ENCODE data around the gene MVB12A.

Gene MVB12A

DNA sequence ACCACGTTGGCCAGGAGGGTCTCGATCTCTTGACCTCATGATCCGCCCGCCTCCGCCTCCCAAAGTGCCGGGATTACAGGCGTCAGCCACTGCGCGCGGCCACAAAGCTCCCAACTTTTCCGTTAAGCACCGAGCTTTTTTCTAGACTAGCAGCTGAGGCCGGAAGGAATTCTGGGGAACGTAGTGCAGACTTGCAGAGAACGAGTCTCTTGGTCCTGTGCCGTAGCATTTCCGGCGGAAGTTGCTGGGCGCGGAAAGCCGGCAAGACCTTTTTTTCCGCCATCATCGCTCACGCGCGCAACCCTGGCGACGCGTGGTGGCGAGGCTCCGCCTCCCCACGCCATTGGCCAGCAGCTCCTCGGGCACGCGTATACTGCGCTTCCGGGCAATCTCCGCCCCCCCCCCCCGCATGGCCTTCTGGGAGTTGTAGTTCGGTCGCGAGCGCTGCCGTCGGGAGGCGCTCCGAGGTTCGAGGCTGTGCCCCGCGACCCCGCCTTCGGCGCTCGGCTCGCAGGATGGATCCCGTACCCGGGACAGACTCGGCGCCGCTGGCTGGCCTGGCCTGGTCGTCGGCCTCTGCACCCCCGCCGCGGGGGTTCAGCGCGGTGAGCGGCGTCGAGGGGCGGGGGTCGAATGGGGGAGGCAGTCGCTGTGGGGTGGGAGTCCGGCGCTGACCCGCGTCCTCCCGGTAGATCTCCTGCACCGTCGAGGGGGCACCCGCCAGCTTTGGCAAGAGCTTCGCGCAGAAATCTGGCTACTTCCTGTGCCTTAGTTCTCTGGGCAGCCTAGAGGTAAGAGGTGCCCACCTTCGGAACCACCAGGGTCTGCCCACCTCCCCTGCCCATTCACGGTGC is at the start of gene MVB12A:
Gene MVB12A (plus strand): TSS at position 427 of the 854 bp plus-strand sequence. CDS start 89 bp downstream, at position 516.
- peak; percentile 79 to 99 (median 97) for DNase-seq

DNA sequence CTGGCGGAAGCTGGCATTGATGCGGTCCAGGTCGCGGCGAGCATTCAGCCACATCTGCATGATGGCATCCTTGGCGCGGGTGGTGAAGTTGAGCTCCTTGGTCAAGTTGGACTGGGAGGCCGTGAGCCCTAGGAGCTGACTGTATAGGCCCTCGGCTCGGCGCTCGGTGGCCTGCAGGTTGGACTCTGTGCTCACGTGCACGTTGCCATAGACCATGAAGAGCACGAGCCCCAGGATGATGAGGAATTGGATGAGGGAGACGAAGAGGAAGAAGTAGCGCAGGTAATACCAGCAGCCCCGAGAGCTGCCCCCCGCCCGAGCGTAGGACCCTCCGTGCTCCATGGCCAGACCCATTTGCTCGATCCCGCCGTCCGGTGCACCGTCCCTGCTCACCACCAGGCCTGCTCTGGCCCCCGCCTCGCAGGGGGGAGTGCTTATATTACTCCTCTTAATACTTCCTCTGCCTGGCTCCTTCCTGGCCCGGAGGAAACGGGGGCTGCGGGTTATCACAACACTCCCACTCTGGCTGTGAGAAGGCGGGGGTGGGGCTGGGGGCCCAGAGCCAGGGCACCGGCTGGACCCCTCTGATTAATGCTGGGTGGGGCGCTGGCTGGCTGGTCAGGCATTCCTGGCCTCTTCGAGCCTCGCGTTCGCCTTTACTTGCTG is 42.8 kb upstream of the MVB12A start, which contains the start of gene PLVAP:
Gene PLVAP (minus strand): TSS at position 408 of the 666 bp plus-strand sequence. CDS start 54 bp downstream, at position 354.
- DNase-seq, result no peak

DNA sequence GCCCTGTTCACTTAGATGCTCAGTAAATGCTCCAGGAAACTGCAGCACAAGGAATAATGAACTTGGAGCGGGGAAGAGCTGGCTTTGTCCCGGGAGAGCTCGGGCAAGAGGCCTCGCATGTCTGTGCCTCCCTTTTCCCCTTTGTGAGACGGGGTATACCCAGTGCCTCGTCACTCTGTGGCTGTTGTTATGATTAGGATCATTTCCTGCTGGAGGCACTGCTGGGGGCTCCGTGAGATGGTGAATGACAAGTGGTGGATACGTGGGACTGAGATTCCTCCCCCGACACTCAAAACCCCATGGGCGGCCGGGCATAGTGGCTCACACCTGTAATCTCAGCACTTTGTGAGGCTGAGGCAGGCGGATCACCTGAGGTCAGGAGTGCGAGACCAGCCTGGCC is 41.6 kb upstream of the MVB12A start:
- DNase-seq, result no peak

DNA sequence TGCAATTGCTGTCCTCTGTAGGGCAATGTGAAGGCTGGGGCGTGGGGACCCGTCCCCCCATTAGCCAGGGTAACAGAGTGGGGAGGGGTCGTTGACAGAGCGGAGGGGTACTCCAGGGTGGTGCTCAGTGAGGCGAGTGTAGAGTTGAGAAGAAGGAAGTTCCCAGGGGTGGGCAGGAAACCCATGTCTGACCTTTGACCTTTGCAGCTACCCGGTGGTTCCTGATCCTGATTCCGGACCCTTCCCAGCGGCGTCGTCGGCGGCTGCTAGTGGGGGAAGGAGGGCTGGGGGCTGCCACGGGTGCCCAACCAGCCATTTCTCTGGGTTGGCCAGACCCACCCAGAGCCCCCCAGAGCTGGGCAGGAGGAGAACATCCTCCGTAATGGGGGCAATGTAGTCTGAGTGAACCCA is 40.6 kb upstream of the MVB12A start:
- DNase-seq, result peak in 1 of 58 donors; percentile 7

DNA sequence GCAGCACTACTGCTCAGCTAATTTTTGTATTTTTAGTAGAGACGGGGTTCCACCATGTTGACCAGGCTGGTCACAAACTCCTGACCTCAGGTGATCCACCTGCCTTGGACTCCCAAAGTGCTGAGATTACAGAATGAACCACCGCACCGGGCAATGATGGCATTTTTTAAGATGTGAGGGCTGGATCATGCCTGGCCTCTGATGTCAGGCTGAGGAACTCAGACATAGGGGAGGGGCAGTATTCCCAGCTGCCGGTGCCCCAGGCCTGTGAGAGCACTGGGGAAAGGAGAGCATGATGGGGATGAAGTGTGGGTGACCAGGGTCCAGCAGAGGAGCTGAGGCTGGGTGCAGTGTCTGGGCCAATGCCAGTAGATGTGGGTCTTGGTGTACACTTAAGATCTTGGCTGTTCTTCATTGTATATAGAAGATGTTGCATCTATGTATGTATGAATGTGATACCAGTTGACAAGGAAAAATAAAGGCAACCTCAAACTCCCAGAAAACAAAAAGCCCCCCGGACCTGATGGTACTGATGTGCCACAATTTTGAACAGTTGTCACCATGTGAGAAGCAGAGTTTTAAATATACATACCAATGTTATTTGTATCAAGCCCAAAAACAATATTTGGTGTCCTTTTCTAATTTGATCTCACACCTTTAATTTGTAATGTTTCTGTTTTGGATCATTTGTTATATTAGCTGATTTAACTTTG is 39.3 kb upstream of the MVB12A start:
- no peak for DNase-seq

DNA sequence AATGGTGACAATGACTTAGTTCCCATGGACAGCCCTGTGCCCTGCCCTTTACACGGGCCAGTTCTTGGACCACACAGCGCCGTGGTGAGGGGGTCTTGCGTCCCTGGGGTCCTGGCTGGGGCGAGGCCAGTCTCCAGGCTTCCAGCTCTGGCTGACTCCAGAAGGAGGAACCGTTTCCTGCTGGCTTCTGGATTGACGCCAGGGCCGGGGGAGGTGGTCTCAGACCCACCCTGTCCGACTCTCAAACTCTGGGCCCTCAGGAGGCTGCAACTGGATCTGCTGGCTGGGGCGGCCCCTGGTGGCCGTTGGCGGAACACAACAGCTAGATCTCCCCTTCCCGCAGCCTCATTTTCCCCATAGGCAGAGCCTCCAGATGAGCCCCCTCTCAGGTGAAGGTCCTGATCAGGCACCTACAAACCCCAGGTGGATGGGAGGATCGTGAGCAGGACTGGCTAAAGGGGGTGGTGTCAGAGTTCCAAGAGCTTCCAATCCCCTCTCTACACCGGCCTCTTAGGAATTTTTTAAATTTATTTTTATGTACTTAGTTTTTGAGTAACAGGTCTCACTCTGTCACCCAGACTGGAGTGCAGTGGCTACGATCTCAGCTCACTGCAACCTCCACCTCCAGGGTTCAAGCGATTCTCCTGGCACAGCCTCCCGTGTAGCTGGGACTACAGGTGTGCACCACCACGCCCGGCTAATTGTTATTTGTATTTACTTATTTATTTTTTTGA is 33.8 kb upstream of the MVB12A start:
- peak in 23 of 58 donors; percentile 2 to 58 (median 16) for DNase-seq

DNA sequence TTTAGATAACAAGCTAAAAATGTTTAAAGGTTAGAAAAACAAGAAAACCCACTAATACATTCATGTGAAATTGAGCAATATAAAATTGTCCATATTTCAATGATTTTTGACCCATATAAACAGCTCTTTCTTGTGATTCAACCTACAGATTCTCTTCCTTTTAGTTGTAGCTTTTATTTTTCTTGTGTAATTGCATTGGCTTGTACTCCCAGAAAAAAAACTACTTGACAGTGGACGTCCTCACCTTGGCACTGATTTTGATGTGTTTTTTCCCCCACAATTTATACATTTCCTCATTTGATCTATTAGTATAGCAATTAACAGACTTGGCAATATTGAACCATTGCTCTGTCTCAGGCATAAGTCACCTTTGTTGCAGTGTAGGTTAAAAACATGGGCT is 30.6 kb upstream of the MVB12A start:
- no peak for DNase-seq

DNA sequence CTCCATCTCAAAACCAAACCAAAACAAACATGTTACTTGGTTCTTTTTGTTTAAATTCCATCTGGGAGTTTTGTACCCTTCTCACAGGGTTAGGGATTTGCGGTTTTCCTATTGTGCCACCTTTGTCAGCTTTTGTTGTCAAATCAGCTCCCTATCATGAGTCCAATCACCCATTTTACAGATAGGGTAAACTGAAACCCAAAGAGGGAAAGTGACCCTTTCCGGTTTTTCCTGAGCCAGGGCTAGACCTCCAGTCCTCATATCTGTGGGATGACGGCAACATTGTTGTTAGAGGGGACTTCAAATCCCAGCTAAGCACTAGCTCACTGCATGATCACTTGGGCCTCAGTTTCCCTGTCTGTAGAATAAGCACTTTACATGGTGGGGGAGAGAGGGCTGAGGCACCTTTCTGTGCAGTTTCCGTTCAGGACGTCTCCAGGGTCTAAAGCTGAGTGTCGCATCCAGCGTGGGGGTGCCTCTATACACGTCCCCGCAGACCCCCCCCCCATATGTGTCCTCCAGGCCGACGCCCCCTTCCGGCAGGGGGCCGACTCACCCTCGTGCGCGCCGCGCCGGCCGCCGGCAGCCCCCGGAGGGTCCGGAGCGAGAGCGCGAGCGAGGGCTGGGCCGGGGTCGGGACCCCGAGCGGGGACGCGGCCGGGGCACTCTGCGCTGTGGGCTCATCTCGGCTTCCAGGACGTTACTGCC is 29.7 kb upstream of the MVB12A start:
- no peak for DNase-seq

DNA sequence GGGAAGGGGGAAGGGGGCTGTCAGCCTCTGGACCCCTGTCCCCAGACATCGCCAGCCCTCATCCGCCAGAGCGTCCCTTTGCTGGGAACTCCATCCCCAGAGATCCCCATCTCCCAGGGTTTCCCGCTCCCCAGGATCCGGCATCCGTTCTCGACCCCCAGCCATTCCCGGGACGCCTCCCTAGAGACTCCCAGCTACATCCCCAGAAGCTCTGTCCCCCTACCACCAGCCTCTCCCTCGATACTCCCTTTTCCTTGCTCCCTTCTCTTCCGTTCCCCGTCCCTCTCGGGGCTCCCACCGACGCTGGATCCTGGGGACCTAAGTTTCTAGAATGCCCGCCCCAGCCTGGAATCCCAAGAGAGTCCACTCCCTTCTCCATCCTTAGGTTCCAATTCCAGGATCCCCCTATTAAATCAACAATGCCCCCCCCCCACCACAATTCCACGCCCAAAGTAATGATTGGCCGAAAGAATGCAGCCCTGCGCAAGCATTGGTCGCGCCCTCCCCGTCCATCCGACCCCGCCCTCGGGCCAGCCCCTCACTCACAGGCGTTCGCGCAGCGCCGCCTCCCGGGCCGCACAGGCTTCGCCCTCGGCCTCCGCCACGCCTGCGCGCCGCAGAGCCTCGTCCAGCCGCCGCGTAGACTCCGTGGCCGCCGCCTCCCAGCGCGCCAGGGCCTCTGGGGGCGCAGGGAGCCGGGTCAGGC is 29.0 kb upstream of the MVB12A start:
- peak; percentile 9 to 90 (median 78) for DNase-seq

DNA sequence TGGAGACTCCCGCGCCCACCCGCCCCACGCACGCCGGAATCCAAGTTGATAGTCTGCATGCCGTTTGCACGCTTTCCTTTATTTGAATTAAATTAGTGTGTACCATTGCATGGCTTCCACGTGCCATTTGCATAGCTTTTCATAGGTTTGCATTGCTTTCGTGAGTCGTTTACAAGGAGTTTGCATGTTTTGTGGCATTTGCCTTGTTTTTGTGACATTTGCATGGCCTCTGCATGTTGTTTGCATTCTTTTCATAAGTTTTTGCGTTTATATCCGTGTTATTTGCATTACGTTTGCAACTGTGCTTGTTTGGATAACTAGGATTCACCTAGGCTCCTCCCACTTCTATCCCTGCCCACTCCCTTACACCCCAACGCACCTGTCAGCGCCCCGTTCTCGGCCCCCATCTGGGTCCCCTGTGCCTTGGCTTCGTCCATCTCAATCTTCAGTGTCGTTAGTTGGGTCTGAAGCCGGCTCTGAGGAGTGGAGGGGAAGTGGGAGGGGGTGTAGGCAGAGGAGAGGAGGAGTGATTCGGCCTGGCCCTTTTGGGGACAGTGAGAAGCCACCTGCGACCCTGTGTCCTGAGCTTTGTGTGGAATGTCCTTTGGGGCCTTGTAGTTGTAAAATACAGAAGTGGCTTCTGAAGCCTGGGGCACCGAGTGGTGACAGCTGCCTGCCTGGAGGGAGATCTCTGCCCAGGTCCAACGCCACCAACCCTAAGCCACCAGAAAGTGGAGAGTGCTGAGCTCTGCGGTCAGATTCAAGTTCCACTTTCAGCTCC is 28.3 kb upstream of the MVB12A start:
- DNase-seq, result peak in 5 of 58 donors; percentile 0 to 10 (median 6)

DNA sequence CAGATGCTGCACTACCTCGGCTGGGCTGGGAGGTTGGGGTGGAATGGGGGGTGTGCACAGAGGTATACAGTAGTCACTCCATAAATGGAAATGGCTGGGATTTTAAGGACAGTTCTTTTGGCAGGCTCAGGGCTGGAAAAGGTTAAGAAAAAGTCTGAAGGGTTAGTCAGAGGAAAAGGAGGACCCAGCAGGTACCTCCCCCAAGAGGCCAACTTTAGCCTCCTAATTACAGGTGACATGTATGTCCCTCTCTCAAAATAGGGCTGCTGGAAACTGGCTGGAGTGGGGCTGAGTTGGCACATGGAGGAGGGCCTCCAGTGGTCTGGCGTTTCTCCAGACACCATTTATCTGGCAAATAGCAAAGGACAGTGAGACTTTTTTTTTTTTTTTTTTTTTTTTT is 26.8 kb upstream of the MVB12A start:
- DNase-seq, result no peak

DNA sequence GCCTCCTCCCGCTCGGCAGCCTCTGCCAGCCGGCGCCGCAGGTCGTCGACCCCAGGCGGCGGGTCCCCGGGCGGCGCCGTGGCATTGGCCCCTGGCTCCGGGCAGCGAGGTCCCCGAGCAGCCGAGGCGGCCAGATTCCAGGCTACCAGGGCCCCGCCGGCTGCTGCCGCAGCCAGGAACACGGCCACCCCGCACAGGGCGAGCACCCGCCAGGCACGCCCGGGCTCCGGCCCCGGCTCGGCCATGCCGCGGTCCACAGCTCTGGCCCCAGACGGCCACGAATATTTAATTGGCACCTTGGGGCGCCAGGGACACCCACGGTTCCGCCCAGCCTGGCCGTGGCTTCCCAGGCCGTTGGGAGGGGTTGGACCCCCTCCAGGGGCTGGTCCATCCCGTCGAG is 25.9 kb upstream of the MVB12A start, which contains the start of gene CCDC194:
Gene CCDC194 (minus strand): TSS at position 283 of the 400 bp plus-strand sequence. CDS start 38 bp downstream, at position 245.
- DNase-seq, result no peak

DNA sequence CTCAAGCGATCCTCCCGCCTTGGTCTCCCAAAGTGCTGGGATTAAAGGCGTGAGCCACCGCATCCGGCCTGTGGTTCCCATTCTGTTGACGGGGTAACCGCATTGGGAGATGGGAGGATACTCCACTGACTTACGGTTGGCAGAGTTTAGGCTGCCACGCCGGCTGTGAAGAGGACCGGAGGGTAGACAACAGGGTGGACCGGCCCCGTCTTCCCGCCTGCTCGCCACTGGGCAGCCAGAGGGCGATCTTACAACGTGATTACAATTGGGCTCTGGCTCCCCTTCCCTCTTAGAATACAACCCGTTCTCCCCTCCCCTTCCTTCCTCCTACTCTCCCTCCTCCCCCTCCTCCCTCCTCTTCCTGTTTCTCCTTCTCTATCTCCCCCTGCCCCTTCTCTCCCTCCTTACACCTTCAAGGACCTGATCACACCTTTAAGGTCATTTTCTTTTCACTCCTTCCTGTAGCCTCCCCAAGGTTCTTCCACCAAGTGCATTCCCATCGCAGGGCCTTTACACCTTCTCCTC is 24.9 kb upstream of the MVB12A start:
- peak in 7 of 58 donors; percentile 3 to 30 (median 8) for DNase-seq

DNA sequence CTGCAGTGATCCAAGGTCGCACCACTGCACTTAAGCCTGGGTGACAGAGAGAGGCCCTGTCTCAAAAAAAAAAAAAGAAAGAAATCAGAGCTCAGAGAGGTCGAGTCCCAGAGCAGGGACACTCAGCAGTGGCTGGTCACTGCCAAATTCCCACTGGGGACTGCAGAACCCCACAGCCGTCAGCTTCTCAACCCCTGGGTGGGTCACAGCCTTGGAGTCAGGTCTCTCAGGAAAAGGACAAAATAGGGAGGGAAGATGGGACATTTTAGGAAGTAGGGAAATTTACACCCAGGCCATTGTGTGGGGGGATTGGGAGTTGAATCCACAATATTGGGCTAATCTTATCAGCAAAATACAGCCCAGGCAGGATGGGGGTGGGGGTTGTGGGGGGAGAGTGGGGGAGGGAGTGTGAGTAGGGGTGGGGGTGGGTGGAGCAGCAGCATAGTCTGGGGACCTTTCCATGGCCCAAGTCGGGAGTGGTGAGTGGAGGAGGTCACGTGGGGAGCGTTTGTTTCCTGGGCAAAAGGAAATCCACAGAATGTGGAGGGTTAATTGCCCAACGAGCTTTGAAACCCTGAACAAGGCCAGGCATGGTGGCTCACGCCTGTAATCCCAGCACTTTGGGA is 20.8 kb upstream of the MVB12A start:
- no peak for DNase-seq

DNA sequence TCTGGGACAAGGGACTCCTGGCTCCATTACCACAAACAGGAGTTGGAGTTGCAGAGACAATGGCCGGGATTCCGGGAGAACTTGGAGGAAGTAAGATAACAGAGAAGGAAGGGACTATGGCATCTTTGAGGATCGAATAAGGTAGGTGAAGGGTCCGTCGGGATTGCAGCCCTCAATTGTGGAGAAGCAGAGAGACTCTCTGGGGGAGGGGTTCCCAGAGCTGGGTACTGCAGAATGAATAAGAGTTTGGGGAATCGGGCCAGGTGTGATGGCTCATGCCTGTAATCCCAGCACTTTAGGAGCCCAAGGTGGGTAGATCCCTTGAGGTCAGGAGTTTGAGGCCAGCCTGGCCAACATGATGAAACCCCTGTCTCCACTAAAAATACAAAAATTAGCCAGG is 18.2 kb upstream of the MVB12A start:
- DNase-seq, result no peak

DNA sequence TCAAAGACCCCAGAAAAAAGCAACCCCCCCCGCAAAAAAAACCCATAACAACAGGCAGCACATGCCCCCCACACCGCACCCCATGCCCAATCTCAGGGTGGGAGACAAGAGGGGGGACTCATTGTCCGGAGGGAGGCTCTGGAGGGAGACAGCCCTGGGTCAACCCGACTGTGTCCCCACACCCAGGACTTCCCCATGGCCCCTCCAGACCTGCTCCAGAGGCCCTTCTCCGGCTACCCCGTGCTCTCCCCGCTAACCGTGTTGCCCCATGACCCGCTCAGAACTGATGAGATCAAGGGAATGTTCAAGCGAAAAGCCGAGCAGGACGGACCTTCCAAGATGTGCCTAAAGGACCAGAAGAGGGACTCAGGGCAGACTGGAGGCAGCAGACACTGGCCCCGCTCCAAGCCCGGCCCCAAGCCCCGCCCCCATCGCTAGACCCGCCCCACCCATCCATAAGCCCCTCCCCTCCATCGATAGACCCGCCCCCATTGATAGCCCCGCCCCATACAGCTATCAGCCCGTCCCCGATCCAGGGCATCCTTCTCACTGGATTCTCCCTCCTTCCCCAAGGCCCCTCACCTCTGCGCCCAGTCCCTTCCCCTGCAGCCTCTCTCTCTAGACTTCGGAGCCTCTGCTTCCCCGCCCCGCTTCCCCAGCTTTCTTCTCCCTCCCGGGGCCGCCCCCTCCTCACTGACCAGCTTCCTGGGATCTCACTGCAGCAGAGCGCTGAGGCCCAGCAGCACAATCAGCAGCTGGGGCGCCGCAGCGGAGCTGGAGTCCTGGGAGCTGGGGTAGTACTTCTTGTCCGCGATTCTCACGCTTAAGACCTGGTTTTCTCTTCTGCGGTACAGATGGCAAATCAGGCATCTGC is 16.6 kb upstream of the MVB12A start:
- DNase-seq, result peak in 4 of 58 donors; percentile 1 to 36 (median 22)

DNA sequence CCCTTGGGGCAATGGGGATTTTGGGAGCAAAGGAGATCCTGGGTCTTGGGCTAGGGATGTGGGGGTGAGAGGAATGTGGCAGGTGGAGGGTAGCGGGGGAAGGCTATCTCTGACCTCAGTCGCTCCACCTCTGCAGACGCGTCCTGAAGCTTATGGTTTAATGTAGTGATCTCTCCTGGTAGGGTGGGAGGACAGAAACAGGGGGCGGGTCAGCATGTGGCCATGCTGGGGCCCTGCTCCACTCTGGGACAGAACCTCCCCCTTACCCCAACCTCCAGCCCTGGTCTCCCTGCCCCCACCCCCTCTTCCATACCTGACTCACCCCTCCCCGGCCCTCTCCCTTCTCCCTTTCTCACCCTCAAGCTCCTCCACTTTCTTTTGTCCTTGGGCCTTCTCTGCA is 15.8 kb upstream of the MVB12A start:
- no peak for DNase-seq

Measured in anterior cingulate cortex (tissue), 58 donors.